Activated naive CD8-positive, alpha-beta T cell treated with anti-CD3 and anti-CD28 coated beads, Interleukin-2, amount 10 ng/mL, durations not matched to agents 7 days and 5 days (primary cell): ENCODE measurements around the gene IGBP1. TPM values are rescaled to one million over a fixed set of nuclear protein-coding genes. Genes with fewer than 3 reads are reported as not detected.

Source experiments
- ATAC-seq: fragments of 150-1000 bp; cut with Tn5 transposase; one replicate; pipeline ENCODE4 v1.10.0; 2021; ENCODE audit warnings: low read depth, moderate library complexity
- POLR2A ChIA-PET: fragments of 350-600 bp; sonication (Branson Sonifier 250); formaldehyde crosslinking; loops from one replicate; lab custom pipeline; 2021; ENCODE audit warnings: antibody characterized with exemption; lab: Charles Lee
- DNase-seq: peaks from one replicate; pipeline ENCODE4 v3.0.0; 2021
- H3K27ac Mint-ChIP-seq: one replicate; pipeline ENCODE4 v1.8.0; 2022; ENCODE audit warnings: mild to moderate bottlenecking, mixed read lengths
- H3K27me3 Mint-ChIP-seq: one replicate; pipeline ENCODE4 v1.8.0; 2022; ENCODE audit warnings: mild to moderate bottlenecking, moderate library complexity, mixed read lengths
- H3K36me3 Mint-ChIP-seq: one replicate; pipeline ENCODE4 v1.8.0; 2021; ENCODE audit warnings: mild to moderate bottlenecking, mixed read lengths
- H3K4me1 Mint-ChIP-seq: one replicate; pipeline ENCODE4 v1.8.0; 2021; ENCODE audit warnings: mixed read lengths
- H3K4me3 Mint-ChIP-seq: one replicate; pipeline ENCODE4 v1.8.0; 2022; ENCODE audit warnings: mild to moderate bottlenecking, moderate library complexity, mixed read lengths
- H3K9me3 Mint-ChIP-seq: one replicate; pipeline ENCODE4 v1.8.0; 2021; ENCODE audit warnings: mixed read lengths
- total RNA-seq, 2 experiments: library from RNA; stranded (reverse); gene quantifications; one replicate each; pipeline ENCODE4 v1.2.3, GENCODE V29; 2021

Gene IGBP1
- total RNA-seq, 2 experiments from 2014 or later = 52.8 to 57.8 TPM

- peaks cover 5% of the 10 kb centered on the region for H3K4me1 Mint-ChIP-seq
- no peaks in the 10 kb centered on the region for H3K27me3 Mint-ChIP-seq
- POLR2A ChIA-PET = no interaction called here
- H3K4me3 Mint-ChIP-seq = no peak overlapping the region
- no peak for ATAC-seq
- H3K9me3 Mint-ChIP-seq = no peaks in the 10 kb centered on the region
- no peak for DNase-seq
- no peak overlapping the region for H3K27ac Mint-ChIP-seq
- no peaks in the 10 kb centered on the region for H3K36me3 Mint-ChIP-seq
Measured at GRCh38 chrX:70129816-70130215, 3.4 kb upstream of the IGBP1 start.

GRCh38 chrX:70132224-70132623 is 1.0 kb upstream of the IGBP1 start:
- H3K4me3 Mint-ChIP-seq = peak overlapping the region; percentile 58
- ATAC-seq (no peak), DNase-seq (no peak)
- no peaks in the 10 kb centered on the region for H3K9me3 Mint-ChIP-seq
- peaks cover 14% of the 10 kb centered on the region for H3K4me1 Mint-ChIP-seq
- peak overlapping the region; percentile 54 for H3K27ac Mint-ChIP-seq
- H3K27me3 Mint-ChIP-seq = no peaks in the 10 kb centered on the region
- POLR2A ChIA-PET = interaction anchor here (0.5 to 1.9 kb wide), 3 partner anchors 35 to 320 kb away, joined by 3 to 7 read pairs (median 6); no protein-coding TSS in a partner anchor
- H3K36me3 Mint-ChIP-seq = peaks cover 6% of the 10 kb centered on the region

DNA sequence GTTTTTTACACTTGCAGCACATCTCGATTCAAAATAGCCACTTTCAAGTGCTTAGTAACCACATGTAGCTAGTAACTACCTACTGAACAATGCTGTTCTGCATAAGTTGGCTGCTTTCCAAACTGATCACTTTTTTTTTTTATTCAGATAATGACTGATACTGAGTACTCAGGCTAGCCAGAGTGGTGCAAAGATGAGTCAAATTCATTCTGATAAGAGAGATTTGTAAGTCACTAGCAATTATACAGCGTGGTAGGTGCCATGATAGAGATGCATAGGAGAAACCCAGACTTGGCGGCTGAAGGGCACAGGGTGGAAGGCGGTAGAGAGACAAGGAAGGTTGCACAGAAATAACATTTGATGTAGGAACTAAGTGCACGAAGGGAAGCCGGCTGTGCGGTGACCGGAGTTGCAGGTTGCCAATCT is 357 bp upstream of the IGBP1 start:
- no peaks in the 10 kb centered on the region for H3K9me3 Mint-ChIP-seq
- POLR2A ChIA-PET = interaction anchor here (0.5 to 1.9 kb wide), 7 partner anchors 34 to 319 kb away, joined by 3 to 10 read pairs (median 5); partner anchors contain the start of genes DGAT2L6, KIF4A and PDZD11
- no peak for DNase-seq
- H3K27me3 Mint-ChIP-seq = no peaks in the 10 kb centered on the region
- peaks cover 8% of the 10 kb centered on the region for H3K36me3 Mint-ChIP-seq
- peaks cover 14% of the 10 kb centered on the region for H3K4me1 Mint-ChIP-seq
- peak; percentile 28 for ATAC-seq
- peak overlapping the region; percentile 98 for H3K27ac Mint-ChIP-seq
- H3K4me3 Mint-ChIP-seq = peak overlapping the region; percentile 96

DNA sequence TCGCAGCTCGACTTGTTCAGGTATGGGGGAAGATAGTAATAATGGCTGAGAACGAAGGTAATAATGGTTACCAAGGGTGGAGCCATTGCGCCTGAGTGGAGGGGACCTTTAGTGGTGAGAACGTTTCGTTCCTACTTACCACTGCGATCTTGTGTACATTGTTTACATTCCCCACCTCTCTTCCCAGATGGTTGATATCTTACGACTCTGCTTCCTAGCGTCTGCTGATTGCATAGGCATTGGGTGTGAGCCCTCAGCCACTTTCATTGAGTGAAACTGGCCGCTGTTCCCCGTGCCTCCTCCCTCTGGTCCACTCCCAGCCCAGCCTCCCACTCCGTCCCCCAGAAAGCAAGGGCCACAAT is 850 bp downstream of the IGBP1 start:
- Mint-ChIP-seq H3K4me1 (peaks cover 12% of the 10 kb centered on the region), H3K27ac (peak overlapping the region; percentile 98), H3K27me3 (no peaks in the 10 kb centered on the region), H3K36me3 (peaks cover 8% of the 10 kb centered on the region), H3K4me3 (peak overlapping the region; percentile 96), H3K9me3 (no peaks in the 10 kb centered on the region)
- ATAC-seq (no peak), DNase-seq (no peak)
- POLR2A ChIA-PET = interaction anchor here (1.3 to 1.9 kb wide), 4 partner anchors 155 to 318 kb away, joined by 3 to 10 read pairs (median 6); partner anchors contain the start of genes KIF4A and PDZD11

DNA sequence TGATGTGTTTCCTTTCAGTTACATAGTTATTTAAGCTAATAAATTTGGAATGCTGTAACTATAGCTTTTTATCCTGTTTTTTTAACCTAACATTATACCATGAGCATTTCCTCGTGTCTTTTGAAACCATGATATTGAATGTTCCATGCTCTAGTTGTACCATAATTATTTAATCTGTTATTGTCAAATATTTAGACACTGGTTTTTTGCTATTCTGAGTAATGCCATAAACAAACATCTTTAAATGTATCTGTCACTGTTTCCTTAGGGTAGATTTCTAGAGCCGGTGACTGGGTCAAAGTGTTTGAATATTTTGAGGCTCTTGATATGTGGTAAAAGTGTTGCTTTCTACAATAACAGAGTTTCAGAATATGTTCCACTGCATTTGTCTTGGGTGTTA is 5.4 kb downstream of the IGBP1 start:
- no peak overlapping the region for H3K4me3 Mint-ChIP-seq
- no peak for ATAC-seq
- DNase-seq = no peak
- POLR2A ChIA-PET = no interaction called here
- peaks cover 9% of the 10 kb centered on the region for H3K4me1 Mint-ChIP-seq
- H3K27ac Mint-ChIP-seq = no peak overlapping the region
- no peaks in the 10 kb centered on the region for H3K27me3 Mint-ChIP-seq
- no peaks in the 10 kb centered on the region for H3K9me3 Mint-ChIP-seq
- H3K36me3 Mint-ChIP-seq = peaks cover 17% of the 10 kb centered on the region

- POLR2A ChIA-PET = no interaction called here
Measured at GRCh38 chrX:70139736-70140135, 6.5 kb downstream of the IGBP1 start.

GRCh38 chrX:70141373-70141772 is 8.1 kb downstream of the IGBP1 start:
- no peaks in the 10 kb centered on the region for H3K27me3 Mint-ChIP-seq
- no peak overlapping the region for H3K4me3 Mint-ChIP-seq
- H3K36me3 Mint-ChIP-seq = peaks cover 13% of the 10 kb centered on the region
- no peaks in the 10 kb centered on the region for H3K9me3 Mint-ChIP-seq
- no peak for ATAC-seq
- POLR2A ChIA-PET = no interaction called here
- no peak for DNase-seq
- H3K4me1 Mint-ChIP-seq = peaks cover 3% of the 10 kb centered on the region
- H3K27ac Mint-ChIP-seq = no peak overlapping the region

More at GRCh38 chrX:70139736-70140135, 6.5 kb downstream of the IGBP1 start:
- Mint-ChIP-seq H3K4me1 (peaks cover 9% of the 10 kb centered on the region), H3K27me3 (no peaks in the 10 kb centered on the region), H3K4me3 (no peak overlapping the region), H3K9me3 (no peaks in the 10 kb centered on the region), H3K27ac (no peak overlapping the region), H3K36me3 (peaks cover 17% of the 10 kb centered on the region)
- ATAC-seq (no peak), DNase-seq (no peak)

DNA sequence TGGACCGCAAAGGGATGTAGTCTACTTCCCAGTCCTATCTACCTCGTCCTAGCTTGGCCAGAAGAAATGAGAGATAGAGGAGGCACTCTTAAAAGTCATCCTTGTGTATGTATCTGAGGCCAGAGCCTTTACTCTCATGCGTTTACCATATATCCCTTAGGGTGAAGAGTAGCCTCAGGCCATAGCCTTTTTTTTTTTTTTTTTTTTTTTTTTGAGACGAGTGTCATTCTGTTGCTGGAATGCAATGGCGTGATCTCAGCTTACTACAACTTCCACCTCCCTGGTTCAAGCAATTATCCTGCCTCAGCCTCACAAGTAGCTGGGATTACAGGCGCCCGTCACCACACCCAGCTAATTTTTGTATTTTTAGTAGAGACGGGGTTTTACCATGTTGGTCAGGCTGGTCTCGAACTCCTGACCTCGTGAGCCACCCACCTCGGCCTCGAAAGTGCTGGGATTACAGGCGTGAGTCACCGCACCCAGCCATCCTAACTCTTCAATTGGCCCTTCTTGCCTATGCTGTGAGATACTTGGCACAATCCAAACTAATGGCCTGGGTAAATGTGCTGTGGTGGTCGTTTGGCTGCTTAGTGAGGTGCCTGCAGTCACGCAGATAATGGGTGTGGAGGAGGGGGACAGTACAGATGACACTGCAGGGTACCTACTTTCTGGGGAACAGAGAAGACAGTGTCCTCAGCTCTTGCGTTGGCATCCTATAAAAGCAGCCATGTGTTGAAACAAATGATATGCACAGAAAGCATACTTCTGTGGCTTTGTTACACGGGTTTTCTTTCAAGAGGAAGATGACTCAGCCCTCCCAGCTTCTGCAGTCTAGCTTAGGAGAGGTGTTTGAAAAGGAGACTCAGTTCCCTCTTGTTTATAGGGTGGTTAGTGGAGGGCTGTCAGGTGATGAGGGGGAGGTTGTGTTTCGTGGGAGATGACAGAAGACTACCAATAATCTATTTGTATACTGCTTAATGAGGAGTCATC is 33.6 kb downstream of the IGBP1 start:
- DNase-seq (no peak), ATAC-seq (peak; percentile 54)
- Mint-ChIP-seq H3K27ac (peak overlapping the region; percentile 12), H3K9me3 (no peaks in the 10 kb centered on the region), H3K27me3 (no peaks in the 10 kb centered on the region), H3K4me1 (peaks cover 8% of the 10 kb centered on the region), H3K4me3 (no peak overlapping the region), H3K36me3 (peaks cover 7% of the 10 kb centered on the region)
- POLR2A ChIA-PET = interaction anchor here (1.0 kb wide), 1 partner anchor 34 kb away, joined by 3 read pairs; the partner anchor contains the start of gene IGBP1

DNA sequence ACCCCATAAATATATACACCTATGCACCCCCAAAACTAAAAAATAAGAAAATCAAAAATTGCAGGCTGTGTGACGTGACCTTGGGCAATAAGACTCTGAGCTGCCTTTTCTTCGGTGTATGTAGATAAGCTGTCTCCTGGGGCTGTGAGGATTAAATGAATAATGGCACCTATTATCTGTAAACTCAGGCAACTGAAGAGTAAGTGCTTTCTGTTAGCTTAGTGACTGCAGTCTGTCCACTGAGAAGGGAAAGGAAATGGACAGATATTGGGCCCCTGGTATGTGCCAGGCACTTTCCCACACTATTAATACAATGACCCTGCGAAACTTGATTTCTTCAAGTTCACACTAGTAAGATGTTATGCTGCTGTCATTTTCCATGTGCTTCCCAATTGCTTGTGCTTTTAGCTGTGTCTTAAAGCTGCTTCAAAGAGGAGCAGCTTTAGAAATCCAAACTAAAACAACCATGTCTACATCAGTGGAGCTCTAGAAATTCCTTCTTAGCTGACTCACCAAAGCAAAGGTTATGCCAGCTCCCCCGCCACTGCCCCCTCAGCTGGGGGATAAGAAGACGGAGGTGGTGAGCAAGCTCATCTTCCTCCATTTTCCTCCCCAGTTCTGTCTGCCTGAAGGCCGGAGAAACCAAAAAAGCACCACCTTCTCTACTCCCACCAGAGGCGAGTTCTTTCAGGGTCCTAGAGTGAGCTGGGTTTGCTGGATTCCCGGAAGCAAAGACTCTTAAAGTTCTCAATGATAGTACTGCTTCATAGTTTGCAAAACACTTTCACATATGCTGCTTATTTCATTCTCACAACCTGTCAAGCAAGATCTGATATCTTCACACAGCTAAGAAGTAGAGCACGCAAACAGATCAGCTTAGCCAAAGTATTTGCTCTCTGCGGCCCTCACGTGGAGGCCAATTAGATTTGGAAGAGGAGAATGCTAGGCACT is 35.3 kb downstream of the IGBP1 start:
- peaks cover 3% of the 10 kb centered on the region for H3K27me3 Mint-ChIP-seq
- POLR2A ChIA-PET = no interaction called here

GRCh38 chrX:70169281-70169680 is 36.0 kb downstream of the IGBP1 start:
- Mint-ChIP-seq H3K36me3 (peaks cover 7% of the 10 kb centered on the region), H3K27ac (no peak overlapping the region), H3K27me3 (peaks cover 3% of the 10 kb centered on the region), H3K4me1 (peaks cover 8% of the 10 kb centered on the region), H3K9me3 (no peaks in the 10 kb centered on the region), H3K4me3 (no peak overlapping the region)
- no peak for DNase-seq
- ATAC-seq = no peak
- POLR2A ChIA-PET = no interaction called here

More for the DNA sequence above, 35.3 kb downstream of the IGBP1 start:
- H3K4me3 Mint-ChIP-seq = no peak overlapping the region
- no peaks in the 10 kb centered on the region for H3K9me3 Mint-ChIP-seq
- peaks cover 7% of the 10 kb centered on the region for H3K36me3 Mint-ChIP-seq
- H3K4me1 Mint-ChIP-seq = peaks cover 8% of the 10 kb centered on the region
- no peak for DNase-seq
- no peak overlapping the region for H3K27ac Mint-ChIP-seq
- ATAC-seq = no peak

- DNase-seq (no peak), ATAC-seq (no peak)
- H3K9me3 Mint-ChIP-seq = no peaks in the 10 kb centered on the region
- no peak overlapping the region for H3K4me3 Mint-ChIP-seq
- no peaks in the 10 kb centered on the region for H3K36me3 Mint-ChIP-seq
- peaks cover 4% of the 10 kb centered on the region for H3K27me3 Mint-ChIP-seq
- peaks cover 4% of the 10 kb centered on the region for H3K4me1 Mint-ChIP-seq
- H3K27ac Mint-ChIP-seq = no peak overlapping the region
- POLR2A ChIA-PET = no interaction called here
Measured at GRCh38 chrX:70171624-70172023, 38.4 kb downstream of the IGBP1 start.

DNA sequence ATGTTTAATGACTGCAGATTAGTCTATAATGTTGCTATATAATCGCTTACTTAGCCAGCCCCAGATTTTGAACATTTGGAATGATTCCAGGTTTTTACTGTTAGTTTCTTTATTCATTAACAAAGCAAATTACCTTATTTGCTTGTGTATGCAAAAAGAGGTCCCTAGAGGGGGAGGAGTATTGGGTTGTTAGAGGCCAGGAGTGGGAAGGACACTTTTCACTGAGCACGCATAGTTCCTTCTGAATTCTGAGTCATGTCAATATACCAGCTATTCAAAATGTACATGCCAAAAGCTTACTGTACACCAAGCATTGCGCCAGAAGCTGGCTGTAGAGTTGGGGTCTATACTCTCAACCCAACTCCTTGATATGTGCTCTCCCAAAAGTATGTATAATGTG is 39.0 kb downstream of the IGBP1 start:
- DNase-seq (no peak), ATAC-seq (no peak)
- Mint-ChIP-seq H3K36me3 (no peaks in the 10 kb centered on the region), H3K4me1 (peaks cover 3% of the 10 kb centered on the region), H3K27me3 (peaks cover 4% of the 10 kb centered on the region), H3K4me3 (no peak overlapping the region), H3K9me3 (no peaks in the 10 kb centered on the region), H3K27ac (no peak overlapping the region)
- POLR2A ChIA-PET = no interaction called here

DNA sequence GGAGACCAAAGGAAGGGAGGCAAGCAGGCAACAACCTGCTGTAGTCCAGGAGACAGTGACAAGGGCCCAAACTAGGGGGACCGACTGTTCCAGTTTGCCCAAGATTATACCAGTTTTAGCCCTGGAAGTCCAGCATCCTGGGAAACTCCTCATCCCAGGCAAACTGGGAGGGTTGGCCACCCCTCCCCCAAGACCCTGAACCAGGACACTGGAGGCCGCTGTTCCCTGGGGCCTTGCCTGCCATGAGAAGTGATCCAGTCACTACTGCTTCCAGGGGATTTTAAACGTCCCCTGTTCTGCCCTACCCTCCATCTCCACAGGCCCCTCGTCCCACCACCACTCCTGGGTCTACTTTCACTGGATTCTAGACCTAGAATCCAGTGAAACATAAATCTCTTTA is 39.7 kb downstream of the IGBP1 start:
- H3K36me3 Mint-ChIP-seq = no peaks in the 10 kb centered on the region
- H3K27me3 Mint-ChIP-seq = peaks cover 4% of the 10 kb centered on the region
- no peaks in the 10 kb centered on the region for H3K9me3 Mint-ChIP-seq
- POLR2A ChIA-PET = no interaction called here
- ATAC-seq (no peak), DNase-seq (no peak)
- no peak overlapping the region for H3K4me3 Mint-ChIP-seq
- peaks cover 3% of the 10 kb centered on the region for H3K4me1 Mint-ChIP-seq
- no peak overlapping the region for H3K27ac Mint-ChIP-seq
